Activated CD4-positive, alpha-beta memory T cell treated with anti-CD3 and anti-CD28 coated beads for 36 hours (primary cell): ENCODE data around the gene PLEKHG2. TPM values are rescaled to one million over a fixed set of nuclear protein-coding genes. Genes with fewer than 3 reads are reported as not detected.
A peak's percentile ranks its signal among the peaks of the same experiment; 100 is the strongest.

ENCODE experiments used
- CTCF ChIA-PET: fragments of 350-600 bp; sonication (Branson Sonifier 250); formaldehyde crosslinking; loops from one replicate; lab custom pipeline; 2021; ENCODE audit warnings: antibody characterized with exemption, inconsistent platforms; lab: Charles Lee
- POLR2A ChIA-PET: fragments of 350-600 bp; sonication (Branson Sonifier 250); formaldehyde crosslinking; loops from one replicate; lab custom pipeline; 2021; ENCODE audit warnings: antibody characterized with exemption; lab: Charles Lee
- DNase-seq: peaks from one replicate; pipeline ENCODE4 v3.0.0-alpha.2; 2020
- H3K27ac Mint-ChIP-seq: one replicate; pipeline ENCODE4 v1.8.0; 2021; ENCODE audit warnings: mixed read lengths
- H3K27me3 Mint-ChIP-seq: one replicate; pipeline ENCODE4 v1.8.0; 2021; ENCODE audit warnings: mixed read lengths
- H3K36me3 Mint-ChIP-seq: one replicate; pipeline ENCODE4 v1.8.0; 2021; ENCODE audit warnings: mixed read lengths
- H3K4me1 Mint-ChIP-seq: one replicate; pipeline ENCODE4 v1.8.0; 2021; ENCODE audit warnings: low read depth, mixed read lengths
- H3K4me3 Mint-ChIP-seq: one replicate; pipeline ENCODE4 v1.8.0; 2021; ENCODE audit warnings: mild to moderate bottlenecking, mixed read lengths
- H3K9me3 Mint-ChIP-seq: one replicate; pipeline ENCODE4 v1.8.0; 2021; ENCODE audit warnings: mixed read lengths
- intact Hi-C: fragments of 100-400 bp; cut with micrococcal nuclease; formaldehyde crosslinking; loops from one replicate; pipeline ENCODE4 v1.15.1; 2023
- total RNA-seq, 2 experiments: library from RNA; stranded (reverse); gene quantifications; one replicate each; pipeline ENCODE4 v1.2.3, GENCODE V29; 2021

The PLEKHG2 gene
- total RNA-seq = 10 to 100 TPM; 74.9 to 80.6 TPM

- peaks cover 34% of the 10 kb centered on the region for H3K4me1 Mint-ChIP-seq
- H3K4me3 Mint-ChIP-seq = peak within 1 kb of the TSS; percentile 84
- H3K36me3 Mint-ChIP-seq = peaks cover 34% of the 10 kb centered on the region
- intact Hi-C loops = loop anchor here (1.0 to 5.0 kb wide), 9 partner anchors 15 to 287 kb away; partner anchors contain the start of genes MED29, PAF1, PAK4 and SUPT5H
- peaks cover 3% of the 10 kb centered on the region for H3K27me3 Mint-ChIP-seq
- H3K27ac Mint-ChIP-seq = peak within 1 kb of the TSS; percentile 88
- H3K9me3 Mint-ChIP-seq = no peaks in the 10 kb centered on the region
- ChIA-PET POLR2A (interaction anchor here (1.0 to 1.9 kb wide), 6 partner anchors 10 to 23 kb away, joined by 4 to 28 read pairs (median 8); partner anchors contain the start of genes MED29, PAF1 and RPS16), CTCF (interaction anchor here (0.6 to 2.5 kb wide), 17 partner anchors 8 to 794 kb away, joined by 3 to 219 read pairs (median 6); partner anchors contain the start of genes GMFG, MED29, PAF1 and RPS16)
- peak; percentile 98 for DNase-seq
These were observed at the start of gene PLEKHG2 for GRCh38 chr19:39412100-39412866. PLEKHG2 (plus strand) TSS chr19:39412669; CDS start chr19:39414087, 1,418 bp downstream.

DNA sequence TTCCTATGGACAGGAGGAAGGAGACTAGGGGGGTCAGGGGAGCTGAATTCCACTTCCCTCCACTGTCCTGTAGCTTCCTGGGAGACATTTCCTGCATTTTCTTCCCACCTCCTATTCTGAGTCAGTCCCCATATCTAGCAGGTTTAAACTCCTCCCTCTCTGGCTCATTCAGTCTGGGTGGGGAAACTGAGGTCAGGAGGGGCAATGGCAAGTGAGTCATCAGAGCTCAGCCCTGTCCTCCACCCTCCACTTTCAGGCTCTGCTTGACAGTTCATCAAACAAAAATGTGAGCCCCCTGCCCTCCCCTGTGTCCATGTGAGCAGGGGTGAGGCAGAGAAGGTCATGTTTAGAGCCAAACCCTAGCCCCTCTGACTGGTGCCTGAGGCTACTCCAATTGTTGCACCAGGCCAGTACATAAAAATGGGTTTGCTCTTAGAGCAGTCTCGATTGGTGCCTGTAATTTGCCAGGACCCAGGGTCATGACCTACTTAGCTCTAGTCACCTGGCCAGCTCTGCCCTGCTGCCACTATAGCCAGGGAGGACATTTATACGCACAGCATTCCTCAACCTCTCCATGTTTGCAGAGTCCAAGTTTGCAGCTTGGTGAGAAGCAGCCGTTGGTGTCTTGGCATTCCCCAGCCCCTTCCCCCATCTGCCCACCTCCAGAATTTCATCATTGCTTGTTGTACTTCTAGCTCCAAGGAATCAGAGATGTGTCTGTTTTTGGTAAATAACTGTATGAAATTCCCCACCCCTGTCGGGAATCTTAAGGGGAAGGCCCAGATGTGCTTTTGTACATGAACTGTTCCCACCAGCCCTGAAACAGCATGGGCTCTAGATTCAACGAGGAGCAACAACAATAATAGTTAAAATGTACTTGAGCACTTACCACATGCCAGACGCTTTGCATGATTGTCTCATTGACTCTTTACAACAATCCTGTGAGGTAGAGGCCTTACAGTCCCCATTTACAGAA lies 49.5 kb upstream of the PLEKHG2 start:
- Mint-ChIP-seq H3K27ac (no peak overlapping the region), H3K4me3 (no peak overlapping the region), H3K9me3 (no peaks in the 10 kb centered on the region), H3K4me1 (peaks cover 14% of the 10 kb centered on the region), H3K36me3 (peaks cover 26% of the 10 kb centered on the region), H3K27me3 (no peaks in the 10 kb centered on the region)
- CTCF ChIA-PET = interaction anchor here (1.2 kb wide), 1 partner anchor 35 kb away, joined by 3 read pairs; no protein-coding TSS in a partner anchor
- POLR2A ChIA-PET = interaction anchor here (1.3 kb wide), 1 partner anchor 21 kb away, joined by 4 read pairs; the partner anchor contains the start of gene SAMD4B
- intact Hi-C loops = no loop called here
- no peak for DNase-seq

DNA sequence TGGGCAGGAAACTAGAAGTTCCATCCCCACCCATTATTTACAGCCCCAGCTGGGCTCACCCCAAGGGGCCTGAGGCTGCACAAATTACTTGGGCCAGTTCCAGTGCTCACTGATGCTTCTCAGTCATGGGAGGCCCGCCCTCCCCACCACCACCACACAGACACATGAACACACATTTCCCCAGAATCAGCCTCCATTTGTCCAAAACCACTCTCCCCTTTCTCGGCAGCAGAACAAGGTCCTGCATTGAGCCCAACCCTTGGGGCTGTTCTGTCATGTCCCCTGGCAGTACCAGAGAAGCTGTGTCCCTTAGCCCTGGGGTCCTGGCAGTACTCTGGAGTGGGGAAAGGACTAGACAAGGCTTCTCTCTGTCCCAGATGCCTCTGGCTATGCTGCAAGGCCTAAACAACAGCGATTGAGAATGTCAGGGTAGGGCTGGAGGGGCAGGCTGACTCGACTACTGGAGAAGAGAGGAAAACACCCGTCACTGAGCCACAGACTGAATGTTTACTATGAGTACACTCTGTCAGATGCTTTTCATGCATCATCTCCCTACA lies 48.5 kb upstream of the PLEKHG2 start:
- CTCF ChIA-PET = no interaction called here
- H3K27me3 Mint-ChIP-seq = no peaks in the 10 kb centered on the region
- H3K4me3 Mint-ChIP-seq = no peak overlapping the region
- POLR2A ChIA-PET = interaction anchor here (0.7 kb wide), 1 partner anchor 21 kb away, joined by 3 read pairs; the partner anchor contains the start of gene SAMD4B
- intact Hi-C loops = no loop called here
- H3K27ac Mint-ChIP-seq = peak overlapping the region; percentile 57
- peaks cover 24% of the 10 kb centered on the region for H3K36me3 Mint-ChIP-seq
- peak; percentile 27 for DNase-seq
- H3K9me3 Mint-ChIP-seq = no peaks in the 10 kb centered on the region
- H3K4me1 Mint-ChIP-seq = peaks cover 11% of the 10 kb centered on the region

GRCh38 chr19:39365531-39365930 lies 46.9 kb upstream of the PLEKHG2 start:
- H3K27ac Mint-ChIP-seq = no peak overlapping the region
- POLR2A ChIA-PET = no interaction called here
- H3K36me3 Mint-ChIP-seq = peaks cover 23% of the 10 kb centered on the region
- H3K4me1 Mint-ChIP-seq = peaks cover 9% of the 10 kb centered on the region
- intact Hi-C loops = no loop called here
- no peak for DNase-seq
- CTCF ChIA-PET = no interaction called here
- H3K9me3 Mint-ChIP-seq = no peaks in the 10 kb centered on the region
- no peaks in the 10 kb centered on the region for H3K27me3 Mint-ChIP-seq
- H3K4me3 Mint-ChIP-seq = no peak overlapping the region

- Mint-ChIP-seq H3K9me3 (no peaks in the 10 kb centered on the region), H3K4me3 (no peak overlapping the region), H3K36me3 (peaks cover 28% of the 10 kb centered on the region), H3K27me3 (no peaks in the 10 kb centered on the region), H3K27ac (no peak overlapping the region), H3K4me1 (peaks cover 3% of the 10 kb centered on the region)
- intact Hi-C loops = no loop called here
- no peak for DNase-seq
- ChIA-PET CTCF (interaction anchor here (0.9 kb wide), 1 partner anchor 43 kb away, joined by 3 read pairs; the partner anchor contains the start of gene PLEKHG2), POLR2A (interaction anchor here (1.9 kb wide), 1 partner anchor 15 kb away, joined by 5 read pairs; no protein-coding TSS in a partner anchor)
These were observed 43.3 kb upstream of the PLEKHG2 start for GRCh38 chr19:39369200-39369599.

- H3K4me3 Mint-ChIP-seq = no peak overlapping the region
- no peaks in the 10 kb centered on the region for H3K27me3 Mint-ChIP-seq
- peaks cover 22% of the 10 kb centered on the region for H3K36me3 Mint-ChIP-seq
- no peaks in the 10 kb centered on the region for H3K4me1 Mint-ChIP-seq
- intact Hi-C loops = no loop called here
- ChIA-PET CTCF (no interaction called here), POLR2A (no interaction called here)
- no peak for DNase-seq
- H3K9me3 Mint-ChIP-seq = no peaks in the 10 kb centered on the region
- H3K27ac Mint-ChIP-seq = no peak overlapping the region
These were observed 41.7 kb upstream of the PLEKHG2 start for GRCh38 chr19:39370735-39371134.

GRCh38 chr19:39372047-39372802 lies 40.2 kb upstream of the PLEKHG2 start:
- Mint-ChIP-seq H3K36me3 (peaks cover 31% of the 10 kb centered on the region), H3K9me3 (no peaks in the 10 kb centered on the region), H3K4me1 (no peaks in the 10 kb centered on the region), H3K27ac (no peak overlapping the region), H3K27me3 (no peaks in the 10 kb centered on the region), H3K4me3 (no peak overlapping the region)
- ChIA-PET CTCF (no interaction called here), POLR2A (no interaction called here)
- no peak for DNase-seq
- intact Hi-C loops = no loop called here

DNA sequence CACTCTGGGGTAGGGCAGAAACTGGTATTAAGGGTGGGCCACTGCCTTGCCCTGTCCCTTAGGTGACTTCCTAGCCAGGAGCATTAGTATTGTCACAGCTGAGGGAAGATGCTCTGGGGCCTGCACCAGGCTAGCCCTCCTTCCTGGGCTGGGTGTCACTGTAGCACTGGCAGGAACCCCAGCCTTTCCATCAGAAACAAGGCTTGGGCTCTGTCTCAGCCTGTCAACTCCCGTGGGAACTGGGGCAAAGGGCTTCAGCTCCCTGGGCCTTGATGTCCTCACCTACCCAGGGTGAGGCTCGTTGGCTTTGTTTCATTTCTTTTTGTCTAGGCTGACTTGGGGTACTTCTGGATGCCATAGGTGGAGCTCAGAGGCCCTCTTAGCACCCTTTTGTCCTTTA lies 39.5 kb upstream of the PLEKHG2 start:
- CTCF ChIA-PET = no interaction called here
- no peaks in the 10 kb centered on the region for H3K4me1 Mint-ChIP-seq
- H3K27ac Mint-ChIP-seq = no peak overlapping the region
- intact Hi-C loops = no loop called here
- no peaks in the 10 kb centered on the region for H3K27me3 Mint-ChIP-seq
- POLR2A ChIA-PET = no interaction called here
- DNase-seq = no peak
- no peak overlapping the region for H3K4me3 Mint-ChIP-seq
- no peaks in the 10 kb centered on the region for H3K9me3 Mint-ChIP-seq
- H3K36me3 Mint-ChIP-seq = peaks cover 32% of the 10 kb centered on the region

- ChIA-PET CTCF (interaction anchor here (1.4 kb wide), 1 partner anchor 22 kb away, joined by 4 read pairs; no protein-coding TSS in a partner anchor), POLR2A (no interaction called here)
- peaks cover 32% of the 10 kb centered on the region for H3K36me3 Mint-ChIP-seq
- intact Hi-C loops = no loop called here
- no peak overlapping the region for H3K4me3 Mint-ChIP-seq
- no peaks in the 10 kb centered on the region for H3K4me1 Mint-ChIP-seq
- no peak for DNase-seq
- no peak overlapping the region for H3K27ac Mint-ChIP-seq
- H3K9me3 Mint-ChIP-seq = no peaks in the 10 kb centered on the region
- no peaks in the 10 kb centered on the region for H3K27me3 Mint-ChIP-seq
These were observed 36.5 kb upstream of the PLEKHG2 start for GRCh38 chr19:39375929-39376328.

DNA sequence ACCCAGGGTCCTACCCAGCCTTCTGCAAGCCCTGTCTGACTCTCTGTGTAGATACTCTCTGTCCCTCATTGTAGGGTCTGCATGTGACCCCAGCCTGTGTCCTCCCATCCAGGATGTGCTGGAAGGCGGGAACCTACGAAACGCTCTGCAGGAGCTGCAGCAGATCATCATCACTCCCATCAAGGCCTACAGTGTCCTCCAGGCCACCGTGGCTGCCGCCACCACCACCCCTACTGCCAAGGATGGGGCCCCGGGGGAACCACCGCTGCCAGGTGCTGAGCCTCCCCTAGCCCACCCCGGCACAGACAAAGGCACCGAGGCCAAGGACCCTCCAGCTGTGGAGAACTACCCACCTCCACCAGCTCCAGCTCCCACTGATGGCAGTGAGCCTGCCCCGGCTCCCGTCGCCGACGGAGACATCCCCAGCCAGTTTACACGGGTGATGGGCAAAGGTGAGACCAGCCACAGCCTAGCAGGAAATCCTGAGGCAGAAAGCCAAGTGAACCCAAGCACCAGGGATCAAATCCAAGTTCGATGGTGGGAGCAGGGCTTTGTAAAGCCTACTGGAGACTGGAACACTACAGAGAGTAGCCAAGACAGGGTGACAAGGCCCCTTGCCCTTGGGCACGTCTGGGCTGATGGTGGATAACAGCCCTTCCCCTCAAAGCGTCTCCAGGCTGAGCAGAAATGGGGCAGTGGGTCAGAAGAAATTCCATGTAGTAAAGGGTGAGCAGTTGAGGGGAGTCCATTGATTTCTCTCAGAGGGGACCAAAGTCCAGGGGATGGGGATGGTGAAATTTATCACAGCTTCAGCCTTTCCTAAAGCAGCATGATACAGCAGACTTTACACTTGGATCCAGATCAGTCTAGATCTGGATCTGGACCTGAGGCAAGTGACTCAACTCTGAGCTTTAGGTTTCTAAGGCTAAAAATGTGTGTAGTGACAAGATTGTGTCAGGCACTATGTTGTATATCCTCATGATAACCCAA lies 34.8 kb upstream of the PLEKHG2 start:
- Mint-ChIP-seq H3K4me1 (no peaks in the 10 kb centered on the region), H3K36me3 (peaks cover 40% of the 10 kb centered on the region), H3K9me3 (no peaks in the 10 kb centered on the region), H3K27ac (no peak overlapping the region), H3K27me3 (no peaks in the 10 kb centered on the region), H3K4me3 (no peak overlapping the region)
- POLR2A ChIA-PET = interaction anchor here (0.6 to 0.9 kb wide), 2 partner anchors 11 to 13 kb away, joined by 3 to 4 read pairs; partner anchors contain the start of genes MED29 and PAF1
- intact Hi-C loops = no loop called here
- no peak for DNase-seq
- CTCF ChIA-PET = interaction anchor here (0.6 kb wide), 1 partner anchor 315 kb away, joined by 3 read pairs; no protein-coding TSS in a partner anchor
